Activated CD4-positive, alpha-beta T cell treated with anti-CD3 and anti-CD28 coated beads for 24 hours (primary cell): Measurements from ENCODE around the gene CUX1.
"Not testable (repeated sequence)": the region's sequence is repeated elsewhere in the genome, so short reads cannot be mapped to it uniquely, and the experiment has no call there.

ENCODE experiments used
- DNase-seq, 2 donors: peaks; one replicate each; pipeline ENCODE4 v3.0.0-alpha.2; 2020; ENCODE audit warnings: low read depth in 2 of 2

CUX1 gene

DNA sequence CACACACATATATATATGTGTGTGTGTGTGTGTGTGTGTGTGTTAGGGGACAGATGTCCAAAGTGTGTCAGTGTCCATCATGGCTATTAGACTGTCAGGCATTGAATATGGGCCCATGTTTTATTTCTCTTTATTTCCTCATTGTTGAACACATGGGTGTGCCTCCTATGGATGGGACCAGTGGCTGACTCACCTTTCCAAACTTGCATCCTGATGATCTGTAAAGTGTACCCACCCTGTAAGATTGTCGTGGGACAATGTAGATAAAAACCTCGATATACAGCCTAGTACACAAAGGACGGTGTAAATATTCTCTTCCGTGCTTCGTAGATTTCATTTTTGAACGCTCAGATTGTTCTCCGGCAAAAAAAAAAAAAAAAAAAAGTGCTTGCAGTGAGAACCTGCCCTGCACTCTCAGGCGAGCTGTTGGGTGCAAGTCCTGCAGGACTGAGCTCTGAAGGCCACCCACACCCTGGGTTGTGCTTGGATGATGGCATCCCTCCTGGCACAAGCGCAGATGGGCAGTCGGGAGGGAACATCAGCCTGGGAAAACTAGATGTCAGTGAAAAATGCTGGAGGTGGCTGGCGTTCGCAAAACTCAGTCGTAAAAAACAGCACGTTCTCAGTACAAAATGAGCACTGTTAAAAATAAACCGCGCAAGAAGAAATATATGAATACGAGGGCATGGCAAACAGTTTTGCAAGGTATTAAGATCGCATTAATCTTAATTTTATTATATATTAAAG is 166.9 kb downstream of the CUX1 start:
- DNase-seq: no peak

DNA sequence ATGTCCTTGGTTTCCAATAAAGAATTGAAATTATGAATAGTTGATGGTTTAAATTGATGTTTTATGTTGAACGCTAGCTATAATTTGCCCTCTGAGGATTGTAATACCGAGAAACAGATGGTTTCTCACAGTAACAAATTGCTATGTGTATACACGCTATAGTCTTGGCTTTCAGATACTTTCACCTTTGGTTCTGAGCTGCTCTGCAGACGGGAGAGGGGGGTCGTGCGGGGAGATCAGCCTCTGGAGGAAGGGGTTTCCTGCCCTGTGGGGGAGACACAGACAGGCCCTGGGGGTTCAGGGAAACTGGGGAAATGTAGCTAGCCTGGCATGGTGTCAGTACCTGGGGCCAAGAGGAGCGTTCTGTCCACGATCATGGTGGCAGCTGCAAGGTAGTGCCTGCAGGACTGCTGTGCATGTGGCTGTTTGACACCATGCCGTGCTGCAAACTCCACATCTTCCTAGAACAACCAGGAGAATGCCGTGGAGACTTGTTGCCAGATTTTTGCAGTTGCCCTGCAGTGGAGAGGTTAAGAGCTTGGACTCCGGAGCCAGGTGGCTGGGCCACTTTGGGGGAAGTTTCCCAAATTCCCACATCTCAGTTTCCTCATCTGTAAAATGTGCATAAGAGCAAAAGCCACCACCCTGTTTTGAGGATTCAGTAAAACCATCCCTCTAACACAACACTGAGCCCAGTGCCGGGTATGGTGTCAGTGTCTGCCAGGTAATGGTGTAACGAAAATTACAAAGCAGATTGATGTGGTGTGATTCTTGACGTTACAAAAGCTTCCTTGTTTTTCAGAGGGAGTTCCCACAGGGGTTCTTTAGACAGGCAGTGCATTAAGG is 167.9 kb downstream of the CUX1 start:
- no peak for DNase-seq

DNA sequence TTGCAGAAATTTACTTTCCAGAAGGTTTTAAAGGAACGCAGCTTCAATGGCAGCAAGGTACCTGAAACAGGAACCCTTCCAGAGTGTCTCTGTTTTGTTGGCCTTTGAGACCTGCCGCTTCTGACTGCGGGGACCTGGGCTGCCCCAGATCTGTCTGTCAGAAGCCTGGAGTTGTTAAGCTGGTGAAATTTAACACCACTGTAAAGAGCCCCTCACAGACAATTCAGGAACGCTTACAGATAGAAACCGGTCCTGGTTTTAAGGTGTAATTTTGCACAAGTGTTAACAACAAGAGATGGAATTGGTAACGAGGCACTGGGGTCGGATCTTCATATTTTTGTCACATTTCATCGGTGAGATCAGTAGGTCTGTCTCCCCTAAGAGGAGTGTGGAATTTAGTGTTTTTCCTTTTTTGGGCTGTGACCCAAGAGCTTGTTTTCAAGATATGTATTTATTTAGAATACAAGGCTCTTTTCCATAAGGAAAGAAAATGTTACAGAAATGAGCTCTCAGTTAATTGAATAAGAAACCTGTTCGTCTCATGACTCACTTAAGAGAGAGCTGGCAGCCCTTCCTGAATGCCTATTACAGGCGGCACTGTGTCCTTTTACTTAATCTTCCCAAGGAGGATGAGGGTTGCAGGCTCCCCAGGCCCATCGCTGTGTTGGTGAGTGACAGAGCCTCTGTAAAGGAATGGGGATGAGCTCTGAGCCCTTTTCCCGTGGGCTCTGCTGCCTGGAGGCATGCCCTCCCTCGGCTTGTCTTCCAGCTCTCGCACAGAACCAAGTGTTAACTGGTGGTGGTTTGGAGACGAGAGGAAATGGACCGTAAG is 168.7 kb downstream of the CUX1 start:
- DNase-seq: no peak

GRCh38 chr7:101987494-101987893 is 170.1 kb downstream of the CUX1 start:
- no peak for DNase-seq

GRCh38 chr7:101988060-101988459 is 170.6 kb downstream of the CUX1 start:
- DNase-seq: not testable (repeated sequence)

GRCh38 chr7:101988513-101988912 is 171.1 kb downstream of the CUX1 start:
- DNase-seq: no peak

- DNase-seq: no peak
Observed at GRCh38 chr7:101989101-101989500, 171.7 kb downstream of the CUX1 start.

DNA sequence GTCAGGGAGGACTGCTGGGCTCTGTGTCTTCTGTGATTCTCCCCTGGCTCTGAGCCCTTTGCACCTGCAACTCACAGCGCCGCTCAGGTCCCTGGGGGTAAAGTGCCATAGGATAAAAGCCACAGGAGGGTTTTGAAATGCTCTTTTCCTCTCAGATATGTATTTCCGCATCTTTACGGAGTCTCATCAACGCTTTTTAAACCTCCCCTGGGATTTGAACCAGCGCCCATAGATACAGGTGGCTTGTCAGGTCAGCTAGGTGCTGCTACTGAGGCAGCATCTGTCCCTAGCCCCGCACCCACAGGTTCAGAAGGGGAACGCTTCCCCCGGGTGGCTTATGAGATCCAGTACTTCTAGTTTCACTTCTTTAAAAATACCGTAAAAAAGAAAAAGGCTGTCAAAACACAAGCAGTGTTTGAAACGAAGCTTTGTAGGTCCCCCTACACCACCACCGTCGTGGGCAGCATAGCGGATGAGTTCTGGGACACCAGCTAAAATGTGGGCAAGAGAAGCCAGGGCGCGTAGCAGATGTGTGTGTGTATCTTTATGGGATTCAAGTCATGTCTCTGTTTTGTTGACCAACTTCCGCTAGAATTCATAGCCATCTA is 173.5 kb downstream of the CUX1 start:
- no peak for DNase-seq

DNA sequence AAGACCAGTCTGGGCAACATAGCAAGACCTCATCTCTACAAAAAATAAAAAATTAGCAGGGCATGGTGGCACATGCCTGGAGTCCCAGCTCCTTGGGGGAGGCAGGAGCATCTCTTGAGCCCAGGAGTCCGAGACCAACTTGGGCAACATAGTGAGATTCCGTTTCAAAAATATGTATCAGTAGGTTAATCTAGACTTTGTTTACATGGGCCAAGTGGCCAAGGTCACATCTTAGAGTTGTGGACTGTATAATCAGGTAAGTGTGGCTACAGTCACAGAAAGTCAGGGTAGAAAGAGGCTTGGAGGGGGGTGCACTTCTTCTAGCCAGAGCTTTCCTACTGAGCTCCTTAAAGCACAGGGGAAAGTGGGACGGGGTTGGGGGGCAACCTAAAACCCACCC is 174.4 kb downstream of the CUX1 start:
- DNase-seq: no peak

GRCh38 chr7:101993311-101993710 is 175.9 kb downstream of the CUX1 start:
- no peak for DNase-seq

DNA sequence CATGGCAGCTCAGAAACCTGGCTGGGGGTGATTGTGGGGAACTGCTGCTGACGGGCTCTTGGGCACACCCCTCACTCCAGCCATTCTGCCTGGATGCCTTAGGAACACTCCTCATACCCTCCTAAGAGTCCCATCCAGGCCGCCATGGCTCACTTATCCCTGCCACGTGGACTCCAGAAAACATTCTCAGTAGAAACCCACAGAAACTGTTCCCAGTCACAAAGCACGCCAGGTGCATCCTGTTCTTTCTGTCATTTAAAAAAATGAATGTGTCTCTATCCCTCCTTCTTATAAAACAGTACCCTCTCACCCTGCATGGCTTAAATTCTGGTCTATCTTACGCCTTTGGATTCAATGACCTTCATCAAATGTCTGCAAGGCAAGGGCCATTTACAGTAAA is 177.7 kb downstream of the CUX1 start:
- DNase-seq: no peak

DNA sequence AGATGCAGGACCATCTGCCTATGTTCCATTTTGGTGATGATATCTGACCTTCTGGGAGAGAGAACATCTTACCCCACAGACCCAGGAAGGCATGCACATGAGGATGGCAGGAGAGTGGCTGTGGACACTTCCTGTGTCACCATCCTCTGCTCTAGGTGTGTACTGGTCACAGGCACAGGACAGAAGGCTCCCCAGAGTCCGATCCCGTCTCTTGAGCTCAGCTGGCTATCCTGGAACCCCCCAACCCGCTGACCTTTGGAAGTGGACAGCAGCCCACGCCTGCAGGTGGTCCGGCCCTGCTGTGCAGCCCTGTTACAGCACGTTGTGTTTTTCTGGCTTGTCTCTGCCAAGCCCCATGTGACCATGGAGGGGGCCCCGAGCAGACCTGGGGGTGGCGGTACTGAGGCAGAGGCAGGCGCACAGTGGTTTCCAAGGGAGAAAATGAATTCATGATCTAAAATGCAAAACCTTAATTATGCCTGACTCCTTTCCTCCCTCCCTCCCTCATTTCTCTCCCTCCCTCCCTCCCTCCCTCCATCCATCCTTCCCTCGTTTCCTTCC is 178.8 kb downstream of the CUX1 start:
- no peak for DNase-seq

- DNase-seq: no peak
Observed at GRCh38 chr7:101996876-101997275, 179.4 kb downstream of the CUX1 start.

DNA sequence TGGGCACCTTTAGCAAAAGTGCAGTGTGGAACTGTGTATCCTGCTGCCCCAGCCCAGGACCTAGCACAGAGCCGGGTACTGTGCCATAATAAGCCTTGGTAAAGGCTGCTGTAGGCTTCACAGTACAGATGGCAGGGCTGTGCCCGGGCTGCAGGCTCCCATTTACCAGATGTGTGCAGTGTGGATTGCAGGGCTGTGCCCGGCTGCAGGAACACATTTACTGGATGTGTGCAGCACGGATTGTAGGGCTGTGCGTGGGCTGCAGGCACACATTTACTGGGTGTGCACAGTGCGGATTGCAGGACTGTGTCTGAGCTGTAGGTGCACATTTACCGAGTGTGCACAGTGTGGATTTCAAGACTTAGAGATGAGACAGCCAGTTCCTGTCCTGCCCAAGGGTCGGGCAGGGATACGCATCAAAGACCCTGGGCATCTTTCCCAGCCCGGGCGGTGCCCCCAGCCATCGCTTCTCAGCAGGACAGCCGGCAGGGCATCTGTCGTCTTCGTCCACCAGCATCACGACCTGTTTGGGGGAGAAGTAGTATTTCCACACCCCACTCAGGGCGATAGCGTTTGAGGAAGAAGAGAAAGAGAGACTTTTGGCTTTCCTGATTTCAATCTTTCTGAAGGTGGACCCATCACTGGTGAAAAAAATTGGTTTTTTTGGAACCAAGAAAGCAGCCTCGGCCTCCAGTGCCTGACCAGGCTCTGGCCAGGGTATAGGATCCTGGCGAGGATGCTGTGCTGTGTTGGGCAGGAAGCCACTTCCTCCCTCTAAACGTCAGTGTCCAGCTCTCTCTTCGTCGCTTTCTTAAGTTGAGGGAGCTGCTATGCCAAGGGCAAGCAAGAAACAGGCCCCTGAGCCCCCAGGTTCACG is 180.8 kb downstream of the CUX1 start:
- no peak for DNase-seq

GRCh38 chr7:101998906-101999240 is 181.4 kb downstream of the CUX1 start:
- DNase-seq: no peak

DNA sequence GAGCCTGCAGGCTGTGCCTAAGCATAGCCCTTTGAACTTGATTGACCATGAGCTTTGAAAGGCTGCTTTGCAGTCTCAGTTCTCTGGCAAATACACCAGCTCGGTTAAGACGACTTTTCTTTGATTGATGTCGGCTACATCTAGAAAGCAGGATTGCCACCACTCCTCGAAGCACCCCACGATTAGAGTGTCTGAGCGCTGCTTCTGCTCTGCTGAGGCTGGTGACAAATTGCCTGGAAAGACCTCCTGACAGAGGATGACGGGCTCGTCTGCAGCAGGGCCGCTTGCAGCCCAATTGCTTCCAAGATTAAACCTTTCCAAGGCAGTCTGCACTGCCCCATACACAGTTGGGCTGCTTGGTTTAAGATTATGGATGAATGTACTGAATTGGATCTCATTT is 182.0 kb downstream of the CUX1 start:
- no peak for DNase-seq

- no peak for DNase-seq
Observed at GRCh38 chr7:102000123-102000522, 182.7 kb downstream of the CUX1 start.

DNA sequence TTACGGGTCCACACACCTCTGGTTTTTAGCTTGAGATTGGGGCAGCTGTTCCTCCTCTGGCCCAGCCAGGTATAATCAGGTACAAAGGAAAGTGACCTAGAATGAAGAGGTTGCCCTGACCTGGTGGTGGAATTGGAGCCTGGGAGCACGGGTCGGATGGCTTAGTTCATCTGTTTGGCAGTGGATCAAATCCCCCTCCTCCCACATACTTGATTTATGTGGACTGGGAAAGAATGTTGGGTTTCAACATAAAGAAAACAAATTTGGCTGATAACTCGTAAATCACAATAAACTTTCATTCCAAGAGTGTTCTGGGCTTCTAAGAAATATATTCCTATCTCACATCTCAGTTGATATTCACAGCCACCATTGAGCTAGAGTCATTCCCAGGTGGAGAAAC is 186.8 kb downstream of the CUX1 start:
- no peak for DNase-seq

DNA sequence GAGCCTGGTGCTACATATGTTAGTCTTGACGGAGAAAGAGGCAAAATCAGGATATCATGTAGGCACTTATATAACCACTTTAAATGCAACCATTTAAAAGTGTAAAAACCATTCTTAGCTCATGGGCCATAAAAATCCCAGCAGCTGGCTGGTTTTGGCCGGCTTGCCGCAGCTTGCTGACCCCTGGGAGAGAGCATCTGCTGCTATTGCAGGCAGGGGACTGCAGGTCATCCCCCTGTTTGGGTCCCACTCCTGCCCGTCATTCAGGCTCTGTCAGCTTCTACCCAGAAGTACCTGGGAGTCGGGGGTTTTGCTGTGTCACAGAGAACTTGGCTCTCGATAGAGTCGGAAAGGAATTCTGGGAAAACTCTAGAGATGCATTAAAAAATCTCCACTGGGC is 187.4 kb downstream of the CUX1 start:
- no peak for DNase-seq

DNA sequence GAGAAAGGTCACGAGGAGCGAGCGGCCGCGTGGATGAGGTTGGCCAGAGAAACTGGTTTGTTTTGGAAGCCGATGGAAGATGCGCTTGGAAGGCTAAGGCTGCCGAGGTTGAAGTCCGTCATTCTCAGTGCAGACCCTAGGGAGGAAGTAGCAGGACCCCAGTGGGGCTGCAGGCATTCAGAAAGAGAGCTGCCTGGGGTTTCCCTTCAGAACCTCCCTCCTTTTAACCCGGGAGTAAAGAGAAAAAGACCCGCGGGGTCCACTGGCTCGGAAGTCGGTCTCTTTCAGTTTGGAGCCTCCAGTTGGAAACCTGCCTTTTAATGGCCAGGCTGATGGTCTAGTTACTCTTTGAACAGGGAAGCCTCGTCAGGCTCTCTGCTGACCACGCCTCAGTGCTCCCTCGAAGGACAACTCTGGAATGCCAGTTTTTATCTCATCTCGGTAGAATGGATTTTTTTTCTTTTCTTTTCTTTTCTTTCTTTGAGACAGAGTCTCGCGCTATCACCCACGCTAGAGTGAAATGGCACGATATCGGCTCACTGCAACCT is 188.6 kb downstream of the CUX1 start:
- no peak for DNase-seq
